ENCODE measurements around the gene TYW1. TPM values are rescaled to one million over a fixed set of nuclear protein-coding genes. Genes with fewer than 3 reads are reported as not detected.
A peak's percentile ranks its signal among the peaks of the same experiment; 100 is the strongest.
"Not testable (repeated sequence)": the region's sequence is repeated elsewhere in the genome, so short reads cannot be mapped to it uniquely, and the experiment has no call there.

TYW1 gene
- total and polyA plus RNA-seq, 5 experiments from 2014 or later = 21.4 to 27.5 (median 24.7) TPM

- DNase-seq, H3K4me3 Mint-ChIP-seq, POLR2A ChIA-PET, H3K27me3 Mint-ChIP-seq, H3K9me3 Mint-ChIP-seq, ATAC-seq: not testable (repeated sequence)
- H3K27ac Mint-ChIP-seq = peak overlapping the region in 3 of 10 donors; percentile 26 to 48 (median 34)
- H3K36me3 Mint-ChIP-seq = peaks cover 4 to 58% (median 15%) of the 10 kb centered on the region in 3 donors
- peaks cover 5 to 15% (median 9%) of the 10 kb centered on the region in 4 donors for H3K4me1 Mint-ChIP-seq
Observed at GRCh38 chr7:67114483-67115246, 118.0 kb downstream of the TYW1 start.

GRCh38 chr7:67120491-67120890, 123.9 kb downstream of the TYW1 start:
- H3K4me3 Mint-ChIP-seq, H3K9me3 Mint-ChIP-seq, POLR2A ChIA-PET, H3K27me3 Mint-ChIP-seq, DNase-seq, ATAC-seq: not testable (repeated sequence)
- Mint-ChIP-seq H3K36me3 (peaks cover 10 to 65% (median 15%) of the 10 kb centered on the region in 3 donors), H3K4me1 (peaks cover 8 to 15% (median 12%) of the 10 kb centered on the region in 4 donors), H3K27ac (peak overlapping the region in 1 of 10 donors; percentile 29)

GRCh38 chr7:67128257-67128656, 131.6 kb downstream of the TYW1 start:
- H3K9me3 Mint-ChIP-seq, POLR2A ChIA-PET, H3K27me3 Mint-ChIP-seq, ATAC-seq: not testable (repeated sequence)
- peak in 1 of 10 donors; percentile 4 for DNase-seq
- H3K27ac Mint-ChIP-seq = peak overlapping the region; percentile 90 to 100 (median 98)
- H3K4me3 Mint-ChIP-seq = peak overlapping the region; percentile 73 to 90 (median 82)
- H3K4me1 Mint-ChIP-seq = peaks cover 17 to 46% (median 35%) of the 10 kb centered on the region in 4 donors
- peaks cover 9 to 21% (median 15%) of the 10 kb centered on the region in 3 donors for H3K36me3 Mint-ChIP-seq

- Mint-ChIP-seq H3K27ac (peak overlapping the region in 7 of 10 donors; percentile 32 to 99 (median 48)), H3K4me1 (peaks cover 17 to 46% (median 36%) of the 10 kb centered on the region in 4 donors), H3K36me3 (peaks cover 6 to 12% (median 7%) of the 10 kb centered on the region in 3 donors)
- ATAC-seq, H3K27me3 Mint-ChIP-seq, H3K4me3 Mint-ChIP-seq, DNase-seq, H3K9me3 Mint-ChIP-seq, POLR2A ChIA-PET: not testable (repeated sequence)
Observed at GRCh38 chr7:67130766-67131165, 134.1 kb downstream of the TYW1 start.

GRCh38 chr7:67134912-67135311, 138.3 kb downstream of the TYW1 start:
- H3K36me3 Mint-ChIP-seq = peaks cover 0 to 22% (median 9%) of the 10 kb centered on the region in 3 donors
- H3K9me3 Mint-ChIP-seq, DNase-seq, H3K27me3 Mint-ChIP-seq, ATAC-seq, POLR2A ChIA-PET: not testable (repeated sequence)
- H3K4me1 Mint-ChIP-seq = peaks cover 0 to 14% (median 5%) of the 10 kb centered on the region in 4 donors
- H3K4me3 Mint-ChIP-seq = peak overlapping the region in 1 of 10 donors; percentile 29
- H3K27ac Mint-ChIP-seq = peak overlapping the region in 1 of 10 donors; percentile 76

- POLR2A ChIA-PET, H3K27me3 Mint-ChIP-seq, H3K4me1 Mint-ChIP-seq, H3K9me3 Mint-ChIP-seq, H3K4me3 Mint-ChIP-seq, H3K27ac Mint-ChIP-seq, ATAC-seq, DNase-seq: not testable (repeated sequence)
- H3K36me3 Mint-ChIP-seq = peaks cover 0 to 24% (median 8%) of the 10 kb centered on the region in 3 donors
Observed at GRCh38 chr7:67135617-67136486, 139.2 kb downstream of the TYW1 start.

- Mint-ChIP-seq H3K36me3 (peaks cover 0 to 20% (median 8%) of the 10 kb centered on the region in 3 donors), H3K27ac (peak overlapping the region in 2 of 10 donors; percentile 59 to 81)
- DNase-seq, H3K27me3 Mint-ChIP-seq, H3K4me3 Mint-ChIP-seq, POLR2A ChIA-PET, H3K9me3 Mint-ChIP-seq, ATAC-seq, H3K4me1 Mint-ChIP-seq: not testable (repeated sequence)
Observed at GRCh38 chr7:67137489-67137888, 140.9 kb downstream of the TYW1 start.

GRCh38 chr7:67139876-67140275, 143.2 kb downstream of the TYW1 start:
- DNase-seq, H3K27ac Mint-ChIP-seq, H3K9me3 Mint-ChIP-seq, POLR2A ChIA-PET, H3K4me3 Mint-ChIP-seq, H3K4me1 Mint-ChIP-seq, H3K27me3 Mint-ChIP-seq, ATAC-seq: not testable (repeated sequence)
- peaks cover 0 to 17% (median 9%) of the 10 kb centered on the region in 3 donors for H3K36me3 Mint-ChIP-seq

GRCh38 chr7:67141001-67141400, 144.4 kb downstream of the TYW1 start:
- H3K27me3 Mint-ChIP-seq, DNase-seq, H3K27ac Mint-ChIP-seq, H3K4me3 Mint-ChIP-seq, H3K4me1 Mint-ChIP-seq, H3K9me3 Mint-ChIP-seq, ATAC-seq, POLR2A ChIA-PET: not testable (repeated sequence)
- peaks cover 0 to 17% (median 10%) of the 10 kb centered on the region in 3 donors for H3K36me3 Mint-ChIP-seq

- DNase-seq, H3K4me3 Mint-ChIP-seq, POLR2A ChIA-PET, H3K4me1 Mint-ChIP-seq, H3K9me3 Mint-ChIP-seq, H3K27me3 Mint-ChIP-seq, ATAC-seq: not testable (repeated sequence)
- H3K36me3 Mint-ChIP-seq = peaks cover 0 to 19% (median 16%) of the 10 kb centered on the region in 3 donors
- H3K27ac Mint-ChIP-seq = peak overlapping the region in 4 of 10 donors; percentile 0 to 19 (median 10)
Observed at GRCh38 chr7:67143091-67143786, 146.6 kb downstream of the TYW1 start.

GRCh38 chr7:67145581-67146193, 149.1 kb downstream of the TYW1 start:
- not testable (repeated sequence) for H3K4me3 Mint-ChIP-seq, DNase-seq

GRCh38 chr7:67149131-67149530, 152.5 kb downstream of the TYW1 start:
- ATAC-seq, H3K9me3 Mint-ChIP-seq, H3K27me3 Mint-ChIP-seq, POLR2A ChIA-PET, H3K4me3 Mint-ChIP-seq, DNase-seq: not testable (repeated sequence)
- H3K36me3 Mint-ChIP-seq = peaks cover 0 to 33% (median 24%) of the 10 kb centered on the region in 3 donors
- peaks cover 2 to 15% (median 11%) of the 10 kb centered on the region in 4 donors for H3K4me1 Mint-ChIP-seq
- H3K27ac Mint-ChIP-seq = peak overlapping the region in 1 of 10 donors; percentile 66

More at GRCh38 chr7:67145581-67146193, 149.1 kb downstream of the TYW1 start:
- H3K4me1 Mint-ChIP-seq, H3K27me3 Mint-ChIP-seq, H3K9me3 Mint-ChIP-seq, ATAC-seq, POLR2A ChIA-PET: not testable (repeated sequence)
- H3K27ac Mint-ChIP-seq = peak overlapping the region in 1 of 10 donors; percentile 78
- H3K36me3 Mint-ChIP-seq = peaks cover 0 to 18% (median 7%) of the 10 kb centered on the region in 3 donors

Data from naive thymus-derived CD8-positive, alpha-beta T cell (primary cell).